Skeletal muscle tissue (tissue), 4 donors: ENCODE measurements around the gene TRDN. TPM values are rescaled to one million over a fixed set of nuclear protein-coding genes. Genes with fewer than 3 reads are reported as not detected.
"Not testable (repeated sequence)": the region's sequence is repeated elsewhere in the genome, so short reads cannot be mapped to it uniquely, and the experiment has no call there.

ENCODE experiments used
- H3K27ac ChIP-seq: one replicate; pipeline ENCODE4 v1.7.0; 2013; ENCODE audit warnings: mild to moderate bottlenecking, low read depth, low read length, inconsistent platforms
- H3K27me3 ChIP-seq, 3 donors: one replicate each; pipeline ENCODE4 v1.7.0; 2013; ENCODE audit warnings: low read length in 3 of 3; ENCODE audit not compliant: control insufficient read depth in 3 of 3, insufficient read depth in 3 of 3
- H3K36me3 ChIP-seq, 3 donors: one replicate each; pipeline ENCODE4 v1.7.0; 2013; ENCODE audit warnings: low read length in 3 of 3; ENCODE audit not compliant: control insufficient read depth in 3 of 3, insufficient read depth in 3 of 3
- H3K4me1 ChIP-seq, 3 donors: one replicate each; pipeline ENCODE4 v1.7.0; 2013; ENCODE audit warnings: low read length in 3 of 3, mild to moderate bottlenecking in 3 of 3; ENCODE audit not compliant: control insufficient read depth in 3 of 3, insufficient read depth in 3 of 3
- H3K4me3 ChIP-seq, 3 donors: one replicate each; pipeline ENCODE4 v1.7.0; 2013; ENCODE audit warnings: low read length in 3 of 3
- H3K9ac ChIP-seq, 3 donors: one replicate each; pipeline ENCODE4 v1.7.0; 2013; ENCODE audit warnings: low read length in 3 of 3, mild to moderate bottlenecking in 3 of 3, moderate library complexity in 2 of 3, low read depth in 1 of 3
- H3K9me3 ChIP-seq, 3 donors: one replicate each; pipeline ENCODE4 v1.7.0; 2013; ENCODE audit warnings: low read length in 3 of 3; ENCODE audit not compliant: control insufficient read depth in 3 of 3
- total RNA-seq: library from RNA; depleted of rRNA; stranded (reverse); fragments of >200 nt; gene quantifications from one replicate; pipeline ENCODE4 v1.2.3, GENCODE V29; 2014
- donor health status: Osteomylitis.

The TRDN gene
- total RNA-seq, 1 donor from 2014 or later, result 73.1 TPM

- peaks cover 0 to 5% (median 0%) of the 10 kb centered on the region in 3 donors for H3K4me1 ChIP-seq
- H3K27ac ChIP-seq, result no peak overlapping the region
- no peaks in the 10 kb centered on the region for H3K36me3 ChIP-seq
- no peaks in the 10 kb centered on the region for H3K9me3 ChIP-seq
- no peaks in the 10 kb centered on the region for H3K27me3 ChIP-seq
- H3K9ac ChIP-seq, result no peak overlapping the region
- H3K4me3 ChIP-seq, result no peak overlapping the region
These were observed 403.4 kb downstream of the TRDN start for GRCh38 chr6:123233336-123233735.

GRCh38 chr6:123227789-123228188 is 409.0 kb downstream of the TRDN start:
- not testable (repeated sequence) for H3K9ac ChIP-seq, H3K4me3 ChIP-seq, H3K27ac ChIP-seq, H3K9me3 ChIP-seq, H3K27me3 ChIP-seq, H3K36me3 ChIP-seq, H3K4me1 ChIP-seq

GRCh38 chr6:123226398-123226797 is 410.4 kb downstream of the TRDN start:
- Histone ChIP-seq H3K9me3 (no peaks in the 10 kb centered on the region), H3K27me3 (no peaks in the 10 kb centered on the region), H3K9ac (no peak overlapping the region), H3K4me1 (peaks cover 0 to 8% (median 0%) of the 10 kb centered on the region in 3 donors), H3K27ac (no peak overlapping the region), H3K4me3 (no peak overlapping the region), H3K36me3 (no peaks in the 10 kb centered on the region)

- Histone ChIP-seq H3K9me3 (no peaks in the 10 kb centered on the region), H3K9ac (no peak overlapping the region), H3K4me3 (no peak overlapping the region), H3K27ac (no peak overlapping the region), H3K36me3 (peaks cover 0 to 3% (median 2%) of the 10 kb centered on the region in 3 donors), H3K4me1 (peaks cover 0 to 8% (median 0%) of the 10 kb centered on the region in 3 donors), H3K27me3 (no peaks in the 10 kb centered on the region)
These were observed 412.7 kb downstream of the TRDN start for GRCh38 chr6:123224077-123224476.

- H3K4me3 ChIP-seq, result no peak overlapping the region
- no peak overlapping the region for H3K9ac ChIP-seq
- H3K27me3 ChIP-seq, result no peaks in the 10 kb centered on the region
- no peaks in the 10 kb centered on the region for H3K9me3 ChIP-seq
- peaks cover 0 to 4% (median 0%) of the 10 kb centered on the region in 3 donors for H3K4me1 ChIP-seq
- no peak overlapping the region for H3K27ac ChIP-seq
- peaks cover 0 to 9% (median 6%) of the 10 kb centered on the region in 3 donors for H3K36me3 ChIP-seq
These were observed 413.3 kb downstream of the TRDN start for GRCh38 chr6:123223461-123223860.

- Histone ChIP-seq H3K36me3 (peaks cover 0 to 13% (median 8%) of the 10 kb centered on the region in 3 donors), H3K4me3 (no peak overlapping the region), H3K27ac (no peak overlapping the region), H3K9ac (no peak overlapping the region), H3K4me1 (no peaks in the 10 kb centered on the region), H3K9me3 (no peaks in the 10 kb centered on the region), H3K27me3 (no peaks in the 10 kb centered on the region)
These were observed 421.5 kb downstream of the TRDN start for GRCh38 chr6:123215211-123215610.

GRCh38 chr6:123214433-123214832 is 422.3 kb downstream of the TRDN start:
- Histone ChIP-seq H3K27me3 (no peaks in the 10 kb centered on the region), H3K9me3 (no peaks in the 10 kb centered on the region), H3K27ac (no peak overlapping the region), H3K4me1 (no peaks in the 10 kb centered on the region), H3K36me3 (peaks cover 0 to 13% (median 8%) of the 10 kb centered on the region in 3 donors), H3K4me3 (no peak overlapping the region), H3K9ac (no peak overlapping the region)

- no peak overlapping the region for H3K27ac ChIP-seq
- no peak overlapping the region for H3K9ac ChIP-seq
- peaks cover 0 to 8% (median 5%) of the 10 kb centered on the region in 3 donors for H3K36me3 ChIP-seq
- H3K9me3 ChIP-seq, result no peaks in the 10 kb centered on the region
- no peaks in the 10 kb centered on the region for H3K27me3 ChIP-seq
- no peak overlapping the region for H3K4me3 ChIP-seq
- no peaks in the 10 kb centered on the region for H3K4me1 ChIP-seq
These were observed 422.8 kb downstream of the TRDN start for GRCh38 chr6:123213921-123214320.

- no peaks in the 10 kb centered on the region for H3K36me3 ChIP-seq
- H3K4me1 ChIP-seq, result no peaks in the 10 kb centered on the region
- H3K27me3 ChIP-seq, result no peaks in the 10 kb centered on the region
- no peak overlapping the region for H3K27ac ChIP-seq
- no peaks in the 10 kb centered on the region for H3K9me3 ChIP-seq
- H3K9ac ChIP-seq, result no peak overlapping the region
- H3K4me3 ChIP-seq, result no peak overlapping the region
These were observed 424.8 kb downstream of the TRDN start for GRCh38 chr6:123211777-123212545.

- Histone ChIP-seq H3K9ac (no peak overlapping the region), H3K27me3 (no peaks in the 10 kb centered on the region), H3K4me3 (no peak overlapping the region), H3K36me3 (no peaks in the 10 kb centered on the region), H3K4me1 (no peaks in the 10 kb centered on the region), H3K27ac (no peak overlapping the region), H3K9me3 (no peaks in the 10 kb centered on the region)
These were observed 426.1 kb downstream of the TRDN start for GRCh38 chr6:123210645-123211044.
